Testis (tissue), 2 donors: ENCODE results near the gene CENPQ.

Experiments
- CTCF ChIP-seq, 3 experiments: fragments of 450-650 bp in 2 of 3; fragments of 200-600 bp in 1 of 3; sonication (generic) in 1 of 3; IDR thresholded peaks; one replicate each; pipeline ENCODE4 v1.5.1; 2016 to 2019; ENCODE audit warnings: antibody characterized with exemption in 3 of 3, mild to moderate bottlenecking in 2 of 3, moderate library complexity in 1 of 3
- POLR2A ChIP-seq: fragments of 450-650 bp; IDR thresholded peaks from one replicate; pipeline ENCODE4 v1.6.1; 2017; ENCODE audit warnings: antibody characterized with exemption, mild to moderate bottlenecking, moderate library complexity

GRCh38 chr6:49454787-49455709 is 8.1 kb upstream of the CENPQ start:
- TF ChIP-seq CTCF (IDR thresholded peaks at IDR 0.05) (no peak), POLR2A (no peak)
